Measurements from ENCODE around the gene GPHN.

The GPHN gene

GRCh38 chr14:67071506-67071905 lies 563.6 kb downstream of the GPHN start:
- no peaks in the 10 kb centered on the region for H3F3A ChIP-seq (ENCODE audit: insufficient read depth, low read length)
- no peaks in the 10 kb centered on the region for H3K27me3 ChIP-seq (ENCODE audit: insufficient read depth, low read length)

GRCh38 chr14:67077921-67078320 lies 570.0 kb downstream of the GPHN start:
- TF ChIP-seq EZH2 (IDR thresholded peaks at IDR 0.05; ENCODE audit: borderline replicate concordance, low read length) (no peak), CTCF (IDR thresholded peaks at IDR 0.05; ENCODE audit: low read length) (no peak)
- Histone ChIP-seq H3K9me2 (ENCODE audit: low read depth, low read length) (no peaks in the 10 kb centered on the region), H3K27ac (ENCODE audit: low read depth, low read length, poor library complexity, severe bottlenecking) (no peak overlapping the region), H3K36me3 (ENCODE audit: insufficient read depth, low read length) (no peaks in the 10 kb centered on the region), H3F3A (ENCODE audit: insufficient read depth, low read length) (no peaks in the 10 kb centered on the region), H3K4me3 (ENCODE audit: low read depth, low read length, poor library complexity, severe bottlenecking) (no peak overlapping the region), H3K4me1 (ENCODE audit: insufficient read depth, low read length, severe bottlenecking) (no peaks in the 10 kb centered on the region), H3K27me3 (ENCODE audit: insufficient read depth, low read length) (no peaks in the 10 kb centered on the region), H4K20me1 (ENCODE audit: insufficient read depth, low read length) (no peaks in the 10 kb centered on the region), H3K79me2 (ENCODE audit: insufficient read depth, low read length) (no peaks in the 10 kb centered on the region), H2AFZ (ENCODE audit: low read length) (no peak overlapping the region), H3K9me3 (ENCODE audit: low read length) (no peaks in the 10 kb centered on the region), H3K4me2 (ENCODE audit: low read length) (no peak overlapping the region), H3K9ac (ENCODE audit: low read length) (no peak overlapping the region)

More at GRCh38 chr14:67071506-67071905, 563.6 kb downstream of the GPHN start:
- Histone ChIP-seq H3K79me2 (ENCODE audit: insufficient read depth, low read length) (no peaks in the 10 kb centered on the region), H3K36me3 (ENCODE audit: insufficient read depth, low read length) (no peaks in the 10 kb centered on the region), H3K9me2 (ENCODE audit: low read depth, low read length) (no peaks in the 10 kb centered on the region), H3K9ac (ENCODE audit: low read length) (no peak overlapping the region), H3K27ac (ENCODE audit: low read depth, low read length, poor library complexity, severe bottlenecking) (no peak overlapping the region), H3K4me2 (ENCODE audit: low read length) (no peak overlapping the region), H4K20me1 (ENCODE audit: insufficient read depth, low read length) (no peaks in the 10 kb centered on the region), H3K9me3 (ENCODE audit: low read length) (no peaks in the 10 kb centered on the region), H2AFZ (ENCODE audit: low read length) (no peak overlapping the region), H3K4me3 (ENCODE audit: low read depth, low read length, poor library complexity, severe bottlenecking) (no peak overlapping the region), H3K4me1 (ENCODE audit: insufficient read depth, low read length, severe bottlenecking) (peaks cover 6% of the 10 kb centered on the region)
- TF ChIP-seq EZH2 (IDR thresholded peaks at IDR 0.05; ENCODE audit: borderline replicate concordance, low read length) (no peak), CTCF (IDR thresholded peaks at IDR 0.05; ENCODE audit: low read length) (no peak)

GRCh38 chr14:67079846-67080245 lies 571.9 kb downstream of the GPHN start:
- no peaks in the 10 kb centered on the region for H3K9me3 ChIP-seq (ENCODE audit: low read length)
- H3K36me3 ChIP-seq (ENCODE audit: insufficient read depth, low read length) = no peaks in the 10 kb centered on the region
- H3F3A ChIP-seq (ENCODE audit: insufficient read depth, low read length) = no peaks in the 10 kb centered on the region
- no peaks in the 10 kb centered on the region for H3K4me1 ChIP-seq (ENCODE audit: insufficient read depth, low read length, severe bottlenecking)
- H3K4me3 ChIP-seq (ENCODE audit: low read depth, low read length, poor library complexity, severe bottlenecking) = no peak overlapping the region
- no peaks in the 10 kb centered on the region for H3K9me2 ChIP-seq (ENCODE audit: low read depth, low read length)
- no peaks in the 10 kb centered on the region for H3K79me2 ChIP-seq (ENCODE audit: insufficient read depth, low read length)
- no peak overlapping the region for H3K4me2 ChIP-seq (ENCODE audit: low read length)
- no peaks in the 10 kb centered on the region for H4K20me1 ChIP-seq (ENCODE audit: insufficient read depth, low read length)
- H3K27ac ChIP-seq (ENCODE audit: low read depth, low read length, poor library complexity, severe bottlenecking) = no peak overlapping the region
- H2AFZ ChIP-seq (ENCODE audit: low read length) = no peak overlapping the region
- TF ChIP-seq EZH2 (IDR thresholded peaks at IDR 0.05; ENCODE audit: borderline replicate concordance, low read length) (no peak), CTCF (IDR thresholded peaks at IDR 0.05; ENCODE audit: low read length) (no peak)
- H3K27me3 ChIP-seq (ENCODE audit: insufficient read depth, low read length) = no peaks in the 10 kb centered on the region
- no peak overlapping the region for H3K9ac ChIP-seq (ENCODE audit: low read length)
